Measurements from ENCODE around the gene VPS36.
A peak's percentile ranks its signal among the peaks of the same experiment; 100 is the strongest.
"Not testable (repeated sequence)": the region's sequence is repeated elsewhere in the genome, so short reads cannot be mapped to it uniquely, and the experiment has no call there.

VPS36 gene, protein sequence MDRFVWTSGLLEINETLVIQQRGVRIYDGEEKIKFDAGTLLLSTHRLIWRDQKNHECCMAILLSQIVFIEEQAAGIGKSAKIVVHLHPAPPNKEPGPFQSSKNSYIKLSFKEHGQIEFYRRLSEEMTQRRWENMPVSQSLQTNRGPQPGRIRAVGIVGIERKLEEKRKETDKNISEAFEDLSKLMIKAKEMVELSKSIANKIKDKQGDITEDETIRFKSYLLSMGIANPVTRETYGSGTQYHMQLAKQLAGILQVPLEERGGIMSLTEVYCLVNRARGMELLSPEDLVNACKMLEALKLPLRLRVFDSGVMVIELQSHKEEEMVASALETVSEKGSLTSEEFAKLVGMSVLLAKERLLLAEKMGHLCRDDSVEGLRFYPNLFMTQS

DNA sequence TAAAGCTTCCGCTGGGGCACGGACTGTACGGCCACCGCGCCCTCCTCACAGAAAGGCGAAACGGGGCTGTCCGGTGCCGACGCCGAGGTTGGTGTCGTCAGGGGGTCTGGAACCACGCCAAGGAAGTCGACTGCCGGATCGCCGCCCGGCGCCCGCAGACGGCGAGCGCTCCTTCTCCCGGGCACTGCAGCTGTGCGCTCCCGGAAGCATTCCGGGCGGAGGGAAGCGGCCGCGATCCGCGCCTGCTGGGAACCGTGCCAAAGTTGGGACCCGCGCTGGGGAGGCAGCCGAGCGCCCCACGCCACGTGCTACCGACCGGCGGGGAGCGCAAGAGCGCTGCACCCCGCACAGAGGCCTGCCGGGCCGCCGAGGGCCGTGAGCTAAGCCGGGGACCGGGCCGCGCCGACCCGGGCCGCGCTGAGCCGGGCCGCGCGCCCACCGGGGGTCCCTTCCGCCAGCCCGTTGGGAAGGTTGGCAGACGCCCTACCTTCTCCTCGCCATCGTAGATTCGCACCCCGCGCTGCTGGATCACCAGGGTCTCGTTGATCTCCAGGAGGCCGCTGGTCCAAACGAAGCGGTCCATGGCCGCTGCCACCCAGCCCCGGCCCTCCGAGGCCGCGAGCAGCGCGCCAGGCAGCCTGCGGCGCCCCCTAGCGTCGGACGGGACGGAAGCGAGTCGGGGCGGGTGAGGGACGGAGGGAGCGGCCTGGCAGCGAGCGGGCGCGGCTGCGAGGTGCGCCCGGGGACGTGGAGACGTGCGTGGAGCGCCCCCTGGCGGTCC, at the start of gene VPS36:
TSS of gene VPS36 (minus strand) at position 623 of the 781 bp plus-strand sequence. CDS start at position 583, 40 bp downstream.
- in situ Hi-C loops (cut with HindIII; ENCODE audit: low sequenced_read_pairs) = no loop called here
- DNase-seq (ENCODE audit: low read depth, low spot score) = peak; percentile 95
- TF ChIP-seq, protein P1, sequence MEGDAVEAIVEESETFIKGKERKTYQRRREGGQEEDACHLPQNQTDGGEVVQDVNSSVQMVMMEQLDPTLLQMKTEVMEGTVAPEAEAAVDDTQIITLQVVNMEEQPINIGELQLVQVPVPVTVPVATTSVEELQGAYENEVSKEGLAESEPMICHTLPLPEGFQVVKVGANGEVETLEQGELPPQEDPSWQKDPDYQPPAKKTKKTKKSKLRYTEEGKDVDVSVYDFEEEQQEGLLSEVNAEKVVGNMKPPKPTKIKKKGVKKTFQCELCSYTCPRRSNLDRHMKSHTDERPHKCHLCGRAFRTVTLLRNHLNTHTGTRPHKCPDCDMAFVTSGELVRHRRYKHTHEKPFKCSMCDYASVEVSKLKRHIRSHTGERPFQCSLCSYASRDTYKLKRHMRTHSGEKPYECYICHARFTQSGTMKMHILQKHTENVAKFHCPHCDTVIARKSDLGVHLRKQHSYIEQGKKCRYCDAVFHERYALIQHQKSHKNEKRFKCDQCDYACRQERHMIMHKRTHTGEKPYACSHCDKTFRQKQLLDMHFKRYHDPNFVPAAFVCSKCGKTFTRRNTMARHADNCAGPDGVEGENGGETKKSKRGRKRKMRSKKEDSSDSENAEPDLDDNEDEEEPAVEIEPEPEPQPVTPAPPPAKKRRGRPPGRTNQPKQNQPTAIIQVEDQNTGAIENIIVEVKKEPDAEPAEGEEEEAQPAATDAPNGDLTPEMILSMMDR (IDR thresholded peaks at IDR 0.05; ENCODE audit: low read depth, low read length) = peak; percentile 87
- H3K4me3 ChIP-seq (ENCODE audit: low read depth, low read length) = peak within 1 kb of the TSS; percentile 77

DNA sequence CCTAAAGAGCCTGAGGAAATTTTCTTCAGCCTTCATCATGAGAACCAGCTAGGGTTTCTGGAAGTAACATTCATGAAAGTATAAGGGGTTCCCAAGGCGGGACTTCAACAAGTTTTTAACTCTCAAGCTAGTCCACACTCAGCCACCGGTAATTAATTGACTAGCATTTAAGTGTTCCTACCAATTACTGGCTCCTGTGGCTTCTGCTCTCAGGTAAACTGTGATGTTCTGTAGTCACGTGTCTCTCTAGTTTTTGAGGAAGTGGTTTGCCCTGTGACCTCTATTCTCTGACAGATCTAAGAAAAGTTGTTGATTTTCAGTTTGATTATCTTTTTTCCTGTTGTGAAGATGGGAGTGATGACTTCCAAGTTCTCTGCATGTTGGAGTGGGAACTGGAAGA, 47.5 kb upstream of the VPS36 start:
- DNase-seq (ENCODE audit: low read depth, low spot score); in situ Hi-C loops (cut with HindIII; ENCODE audit: low sequenced_read_pairs); H3K4me3 ChIP-seq (ENCODE audit: low read depth, low read length): not testable (repeated sequence)

DNA sequence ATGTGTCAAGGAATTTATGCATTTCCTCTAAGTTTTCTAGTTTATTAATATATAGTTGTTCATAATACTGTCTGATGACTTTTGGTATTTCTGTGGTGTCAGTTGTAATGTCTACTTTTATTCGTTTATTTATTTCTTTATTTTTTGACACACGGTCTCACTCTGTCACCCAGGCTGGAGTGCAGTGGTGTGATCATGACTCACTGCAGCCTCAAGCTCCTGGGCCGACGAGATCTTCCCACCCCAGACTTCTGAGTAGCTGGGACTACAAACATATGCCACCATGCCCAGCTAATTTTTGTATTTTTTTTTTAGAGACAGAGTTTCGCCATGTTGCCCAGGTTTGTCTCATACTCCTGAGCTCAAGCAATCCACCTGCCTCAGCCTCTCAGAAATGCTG, 43.8 kb upstream of the VPS36 start:
- H3K4me3 ChIP-seq (ENCODE audit: low read depth, low read length); DNase-seq (ENCODE audit: low read depth, low spot score); in situ Hi-C loops (cut with HindIII; ENCODE audit: low sequenced_read_pairs): not testable (repeated sequence)

GRCh38 chr13:52491015-52491414, 40.6 kb upstream of the VPS36 start:
- in situ Hi-C loops (cut with HindIII; ENCODE audit: low sequenced_read_pairs) = not testable (repeated sequence)

GRCh38 chr13:52488763-52489162, 38.3 kb upstream of the VPS36 start:
- H3K4me3 ChIP-seq (ENCODE audit: low read depth, low read length); in situ Hi-C loops (cut with HindIII; ENCODE audit: low sequenced_read_pairs); DNase-seq (ENCODE audit: low read depth, low spot score): not testable (repeated sequence)

More at GRCh38 chr13:52491015-52491414, 40.6 kb upstream of the VPS36 start:
- DNase-seq (ENCODE audit: low read depth, low spot score); H3K4me3 ChIP-seq (ENCODE audit: low read depth, low read length): not testable (repeated sequence)

DNA sequence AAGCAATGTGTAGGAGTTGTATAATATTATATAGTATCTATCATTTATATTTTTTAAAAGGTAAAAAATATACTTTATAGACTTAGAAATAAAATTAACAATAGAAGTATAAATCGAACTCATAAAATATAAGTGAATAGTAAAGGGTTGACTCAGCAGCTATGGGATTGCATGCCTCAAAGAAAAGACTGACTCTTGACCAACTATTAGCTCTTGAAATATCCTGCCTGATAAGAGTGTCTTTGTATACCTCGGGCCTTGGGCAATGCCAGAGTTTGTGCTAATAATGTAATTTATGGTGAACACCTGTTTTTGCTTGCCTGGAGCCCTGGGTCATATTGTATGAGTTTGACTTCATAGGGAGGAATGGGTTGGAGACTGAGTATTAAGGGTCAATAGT, 36.6 kb upstream of the VPS36 start:
- H3K4me3 ChIP-seq (ENCODE audit: low read depth, low read length); DNase-seq (ENCODE audit: low read depth, low spot score); in situ Hi-C loops (cut with HindIII; ENCODE audit: low sequenced_read_pairs): not testable (repeated sequence)

DNA sequence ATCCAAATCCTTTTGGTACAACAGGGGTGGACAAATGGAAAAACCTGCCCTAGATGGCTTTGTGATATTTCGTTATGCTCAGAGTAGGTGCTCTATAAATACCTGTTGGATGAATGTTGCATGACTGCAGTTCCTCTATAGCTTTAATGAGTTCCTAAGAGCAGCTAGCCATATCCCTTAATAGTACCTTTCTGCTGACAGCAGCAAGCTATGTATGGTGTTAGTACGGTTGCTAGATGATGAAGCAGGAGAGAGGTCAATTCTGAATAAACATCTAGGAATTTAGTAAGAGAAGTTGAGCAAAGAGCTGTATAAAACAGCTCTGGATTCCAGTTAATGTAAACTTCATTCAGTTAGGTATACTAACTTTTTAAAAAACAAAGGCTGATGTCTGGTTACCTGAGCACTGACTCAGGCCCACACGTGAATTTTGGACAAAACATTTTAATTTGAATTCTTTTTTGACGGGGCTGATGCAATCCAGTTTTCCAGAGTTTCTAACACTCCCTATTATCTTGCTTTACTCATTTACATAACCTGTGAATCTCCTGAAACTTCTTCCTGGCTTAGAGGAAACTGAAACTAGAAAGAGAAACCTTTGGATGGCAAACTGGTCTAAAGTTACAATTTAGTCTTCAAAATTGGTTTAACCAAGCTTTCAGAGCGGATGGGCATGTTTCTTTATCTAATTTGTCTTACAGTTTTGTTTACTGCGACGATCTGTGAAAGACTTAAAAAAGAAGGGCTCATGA, 30.4 kb upstream of the VPS36 start:
- DNase-seq (ENCODE audit: low read depth, low spot score); in situ Hi-C loops (cut with HindIII; ENCODE audit: low sequenced_read_pairs): not testable (repeated sequence)

GRCh38 chr13:52468487-52468886, 18.1 kb upstream of the VPS36 start:
- H3K4me3 ChIP-seq (ENCODE audit: low read depth, low read length); DNase-seq (ENCODE audit: low read depth, low spot score); in situ Hi-C loops (cut with HindIII; ENCODE audit: low sequenced_read_pairs): not testable (repeated sequence)

More for the DNA sequence above, 30.4 kb upstream of the VPS36 start:
- not testable (repeated sequence) for H3K4me3 ChIP-seq (ENCODE audit: low read depth, low read length)

DNA sequence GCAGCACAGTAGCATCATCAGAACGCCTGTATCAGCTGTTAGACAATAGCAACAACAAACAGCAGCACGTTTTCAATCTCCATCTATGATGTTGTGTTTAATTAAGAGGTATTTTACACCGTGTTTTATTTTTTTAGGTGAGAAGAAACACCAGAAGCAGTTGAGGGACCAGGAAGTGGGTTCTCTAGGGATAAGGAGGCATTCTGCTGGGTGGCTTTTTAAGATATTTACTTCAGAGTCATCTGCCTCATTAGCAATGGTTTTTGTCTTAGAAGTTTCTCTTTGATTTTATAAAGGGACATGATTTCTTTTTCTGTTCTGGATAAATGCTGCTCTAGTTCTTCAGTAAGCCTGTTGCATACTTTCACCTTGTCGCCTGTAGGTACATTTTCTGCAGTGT, 13.1 kb upstream of the VPS36 start:
- TF ChIP-seq, protein P1 (IDR thresholded peaks at IDR 0.05; ENCODE audit: low read depth, low read length) = no peak
- in situ Hi-C loops (cut with HindIII; ENCODE audit: low sequenced_read_pairs) = no loop called here
- no peak for DNase-seq (ENCODE audit: low read depth, low spot score)
- H3K4me3 ChIP-seq (ENCODE audit: low read depth, low read length) = no peak overlapping the region

DNA sequence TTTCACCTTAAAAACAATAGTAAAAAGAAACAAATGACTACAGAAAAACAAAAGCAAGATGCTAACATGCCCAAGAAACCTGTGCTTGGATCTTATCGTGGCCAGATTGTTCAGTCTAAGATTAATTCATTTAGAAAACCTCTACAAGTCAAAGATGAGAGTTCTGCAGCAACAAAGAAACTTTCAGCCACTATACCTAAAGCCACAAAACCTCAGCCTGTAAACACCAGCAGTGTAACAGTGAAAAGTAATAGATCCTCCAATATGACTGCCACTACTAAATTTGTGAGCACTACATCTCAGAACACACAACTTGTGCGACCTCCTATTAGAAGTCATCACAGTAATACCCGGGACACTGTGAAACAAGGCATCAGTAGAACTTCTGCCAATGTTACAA, 10.8 kb upstream of the VPS36 start:
- H3K4me3 ChIP-seq (ENCODE audit: low read depth, low read length) = no peak overlapping the region
- in situ Hi-C loops (cut with HindIII; ENCODE audit: low sequenced_read_pairs) = no loop called here
- TF ChIP-seq, protein P1 (IDR thresholded peaks at IDR 0.05; ENCODE audit: low read depth, low read length) = no peak
- no peak for DNase-seq (ENCODE audit: low read depth, low spot score)
